HG02678 (cell line): ENCODE results near the gene C3orf38.
"Not testable (repeated sequence)": the region's sequence is repeated elsewhere in the genome, so short reads cannot be mapped to it uniquely, and the experiment has no call there.

Experiments
- ATAC-seq: cut with Tn5 transposase; IDR thresholded peaks from one replicate; pipeline ENCODE4 v1.9.1; 2021; ENCODE audit warnings: mild to moderate bottlenecking, moderate library complexity; ENCODE audit not compliant: unreplicated experiment

The C3orf38 gene

DNA sequence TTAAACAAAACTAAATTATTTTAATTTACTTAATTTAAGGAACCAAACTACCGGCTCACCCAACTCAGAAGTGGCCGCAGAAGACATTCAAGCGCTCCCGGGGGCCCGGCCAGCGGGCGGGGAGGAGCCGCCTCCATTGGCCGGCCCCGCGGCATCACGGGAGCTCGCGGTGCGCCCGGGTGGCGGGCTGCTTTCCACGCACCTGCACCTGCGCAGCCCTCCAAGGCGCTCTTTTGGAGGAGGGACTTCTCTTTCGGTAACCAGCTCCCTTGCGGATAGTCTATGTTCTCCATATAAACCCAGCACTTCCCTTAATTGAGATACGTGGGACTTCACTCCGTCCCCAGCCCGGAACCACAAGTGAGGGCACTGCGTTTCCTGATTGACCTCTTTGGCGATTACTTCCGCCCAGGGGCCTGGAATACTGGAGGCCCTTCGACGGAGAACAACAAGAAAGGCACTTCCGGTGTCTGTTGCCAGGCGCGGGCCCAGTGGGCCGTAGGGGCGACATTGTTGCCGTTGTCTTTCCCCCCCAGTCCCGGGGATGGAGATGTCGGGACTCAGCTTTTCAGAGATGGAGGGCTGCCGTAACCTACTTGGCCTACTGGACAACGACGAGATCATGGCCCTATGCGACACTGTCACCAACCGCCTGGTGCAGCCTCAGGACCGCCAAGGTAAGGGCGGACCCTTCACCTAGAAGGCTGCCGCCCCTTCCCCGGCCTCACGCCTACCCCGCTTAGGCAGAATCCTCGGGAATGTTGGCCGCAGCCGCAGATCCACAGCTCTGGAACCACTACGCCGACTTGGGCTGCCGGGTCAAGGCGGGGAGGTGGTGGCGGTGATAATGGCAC is at the start of gene C3orf38:
C3orf38 (plus strand) TSS at position 451 of the 854 bp plus-strand sequence; CDS start at position 545, 94 bp downstream.
- peak; percentile 82 for ATAC-seq

DNA sequence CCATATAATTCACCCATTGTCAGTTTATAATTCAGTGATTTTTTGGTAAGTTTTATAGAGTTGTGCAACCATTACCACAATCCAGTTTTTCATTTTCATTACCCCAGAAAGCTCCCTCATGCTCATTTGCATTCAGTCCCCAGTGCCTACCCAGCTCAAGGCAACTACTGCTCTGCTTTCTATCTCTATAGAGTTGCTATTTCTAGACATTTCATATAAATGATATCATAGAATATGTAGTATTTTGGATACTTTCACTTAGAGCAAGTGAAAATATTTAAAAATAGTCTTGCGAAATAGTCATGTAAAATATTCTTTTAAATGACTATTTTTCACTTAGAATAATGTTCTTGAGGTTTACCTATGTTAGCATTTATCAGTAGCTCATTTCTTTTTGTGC is 48.6 kb upstream of the C3orf38 start:
- ATAC-seq = peak; percentile 85

DNA sequence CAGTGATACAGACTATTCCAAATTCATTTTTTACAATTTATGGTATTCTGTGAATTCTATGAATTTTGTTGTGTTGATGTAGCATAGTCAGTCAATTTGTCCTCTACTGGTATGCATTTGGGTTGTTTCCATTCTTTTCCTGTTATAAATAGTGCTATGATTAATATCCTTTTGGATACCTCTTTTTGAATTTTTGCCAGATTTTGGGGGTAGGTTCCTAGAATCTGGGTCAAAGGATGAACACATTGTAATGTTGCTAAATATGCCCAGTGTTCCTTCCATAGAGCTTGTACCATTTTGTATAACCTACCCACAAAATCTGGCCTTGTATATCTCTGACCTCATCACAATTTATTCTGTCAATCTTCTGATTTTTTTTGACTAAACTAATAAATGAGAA is 44.4 kb upstream of the C3orf38 start:
- no peak for ATAC-seq

DNA sequence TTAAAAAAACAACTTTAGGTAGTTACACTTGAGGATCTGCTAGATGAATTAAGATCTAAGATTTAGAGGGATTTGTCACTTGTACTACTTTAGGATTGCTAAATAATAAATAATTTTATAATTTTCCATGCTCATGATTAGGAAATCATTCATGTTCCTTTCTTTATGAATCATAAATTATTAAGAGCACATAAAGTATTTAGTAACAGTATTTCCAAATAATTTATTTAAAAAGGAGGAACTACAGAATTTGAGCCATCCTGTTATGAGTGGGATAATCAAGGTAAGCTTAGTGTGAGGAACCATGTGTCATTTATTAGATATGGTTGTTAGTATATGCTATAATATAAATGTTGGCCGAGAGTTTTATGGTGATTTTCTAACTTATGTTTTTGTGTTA is 37.5 kb upstream of the C3orf38 start:
- no peak for ATAC-seq

DNA sequence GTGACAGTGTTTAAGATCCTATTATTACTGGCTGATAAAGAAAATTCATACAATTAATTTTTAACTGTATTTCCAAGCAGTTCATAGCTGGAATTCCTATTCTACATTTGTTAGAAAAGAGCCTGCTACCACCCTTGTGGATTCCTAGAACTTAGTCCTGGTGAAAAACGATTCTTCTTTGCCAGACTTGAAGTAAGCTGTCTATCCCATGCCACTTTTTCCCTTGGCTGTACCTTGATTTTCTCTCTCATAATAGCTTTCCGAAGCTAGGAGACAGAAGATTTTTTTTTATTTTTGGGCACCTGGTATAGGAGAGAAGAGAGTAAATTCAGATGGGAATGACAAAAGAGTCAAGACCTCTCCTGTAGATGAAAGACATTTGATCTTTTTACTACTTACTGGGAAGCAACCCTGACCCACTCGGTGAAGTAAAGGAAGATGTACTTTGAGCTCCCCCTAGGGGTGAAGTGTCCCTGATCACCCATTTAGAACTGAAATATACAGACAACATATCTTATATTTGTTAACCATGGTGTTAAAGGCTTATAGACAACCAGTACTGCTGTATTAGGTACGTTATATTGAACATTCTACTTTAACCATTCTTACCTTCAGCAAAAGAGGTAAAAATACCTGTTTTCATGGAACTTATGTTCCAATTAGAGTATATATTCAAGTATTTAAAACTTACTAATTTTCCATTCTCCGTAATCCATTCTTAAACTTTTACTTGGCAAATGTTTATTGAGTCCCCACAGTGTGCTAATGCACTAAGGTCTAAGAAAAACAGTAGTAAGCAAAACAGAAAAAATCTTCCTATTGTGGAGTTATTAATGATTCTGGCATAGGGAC is 36.2 kb upstream of the C3orf38 start:
- ATAC-seq = peak; percentile 89

DNA sequence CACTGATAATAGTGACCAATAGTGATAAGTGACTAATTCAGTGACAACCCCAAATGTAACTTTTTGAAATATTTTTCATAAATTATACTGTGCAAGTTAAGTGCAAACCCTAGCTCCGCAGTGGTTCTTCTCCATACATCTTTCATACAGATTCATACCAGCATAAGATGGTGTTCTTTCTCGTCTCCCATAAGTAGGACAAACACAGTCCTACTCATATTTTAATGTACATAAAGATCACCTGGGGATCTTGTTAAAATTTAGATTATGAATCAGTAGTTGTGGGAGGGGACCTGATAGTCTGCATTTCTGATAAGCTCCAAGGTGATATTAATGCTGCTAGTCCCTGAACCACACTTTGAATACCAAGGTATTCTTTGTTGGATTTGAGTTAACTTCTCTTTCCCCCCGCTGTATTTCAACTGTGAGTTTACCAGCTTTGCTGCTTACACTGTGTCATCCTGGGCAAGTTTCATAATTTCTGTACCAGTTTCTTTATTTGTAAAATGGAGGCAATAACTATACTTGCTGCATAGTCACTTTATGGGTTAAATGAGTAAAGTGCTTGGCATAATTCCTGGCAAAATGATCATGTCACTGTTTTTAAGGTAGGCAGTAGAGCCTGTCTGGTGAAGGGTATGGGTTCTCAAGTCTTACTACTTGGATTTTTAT is 34.7 kb upstream of the C3orf38 start:
- ATAC-seq = no peak

DNA sequence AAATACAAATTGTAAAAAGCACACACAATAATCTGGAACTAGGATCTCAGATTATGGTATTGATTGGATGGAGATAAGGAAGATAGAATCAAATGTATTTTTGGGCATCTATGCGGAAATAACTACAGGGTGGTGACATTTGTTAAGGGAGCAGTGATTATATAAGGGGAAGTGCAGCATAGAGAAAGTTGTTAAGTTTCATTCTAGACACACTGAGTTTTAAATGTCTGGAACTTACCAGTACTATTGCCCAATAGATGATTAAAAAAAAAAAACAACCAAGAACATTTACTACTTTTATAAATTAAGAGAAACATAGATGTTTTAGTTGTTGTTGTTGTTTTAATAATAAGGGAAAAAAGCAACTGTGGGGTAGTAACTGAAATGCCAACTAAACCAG is 32.1 kb upstream of the C3orf38 start:
- ATAC-seq = no peak

DNA sequence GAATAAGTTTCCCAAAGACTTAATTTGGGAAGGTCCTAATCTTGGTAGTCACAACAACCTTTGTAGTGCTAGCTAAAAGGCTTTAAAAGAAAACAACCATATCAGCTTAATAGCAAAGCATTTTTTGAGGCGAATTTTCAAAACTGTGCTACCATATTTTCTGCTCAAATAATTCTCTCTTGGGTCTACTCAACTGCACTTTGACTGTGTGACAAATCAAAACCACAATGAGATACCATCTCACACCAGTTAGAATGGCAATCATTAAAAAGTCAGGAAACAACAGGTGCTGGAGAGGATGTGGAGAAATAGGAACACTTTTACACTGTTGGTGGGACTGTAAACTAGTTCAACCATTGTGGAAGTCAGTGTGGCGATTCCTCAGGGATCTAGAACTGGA is 31.2 kb upstream of the C3orf38 start:
- not testable (repeated sequence) for ATAC-seq

DNA sequence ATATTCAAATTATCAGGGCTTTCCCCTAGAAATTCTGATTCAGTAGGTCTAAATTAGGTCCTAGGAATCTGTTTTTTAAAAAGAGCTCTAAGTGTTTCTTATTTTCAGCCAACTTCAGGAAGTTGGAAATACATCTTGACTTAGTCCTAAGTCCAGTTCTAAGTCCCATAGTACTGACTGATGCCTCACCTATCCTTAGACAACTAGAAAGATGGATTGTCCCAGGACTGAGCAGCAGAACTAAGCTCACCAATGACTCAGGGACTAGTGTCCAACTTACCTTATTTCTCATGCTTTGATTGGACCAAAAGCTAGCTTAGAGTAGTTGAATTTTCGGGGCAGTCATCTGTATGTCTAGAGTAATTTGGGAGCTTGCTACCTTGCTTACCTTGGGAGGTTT is 26.2 kb upstream of the C3orf38 start:
- ATAC-seq = no peak

DNA sequence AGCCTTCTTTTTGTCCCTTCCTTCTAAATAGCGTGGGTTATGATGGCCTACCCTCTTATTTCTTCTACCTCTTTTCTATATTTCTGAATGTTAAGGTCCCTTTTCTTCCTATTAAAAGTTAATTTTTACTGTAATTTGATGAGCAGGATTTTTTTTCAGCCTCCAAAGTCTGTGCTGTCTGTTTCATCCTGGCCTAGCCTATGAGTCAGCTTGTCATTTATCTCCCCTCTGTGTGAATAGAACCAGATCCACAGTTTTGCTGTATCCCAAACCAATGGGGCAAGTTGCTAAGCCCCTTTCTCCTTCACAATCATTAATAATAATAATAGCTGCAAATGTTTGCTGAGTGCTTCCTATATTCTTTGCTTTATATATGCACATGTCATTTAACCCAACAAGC is 18.1 kb upstream of the C3orf38 start:
- ATAC-seq = no peak

DNA sequence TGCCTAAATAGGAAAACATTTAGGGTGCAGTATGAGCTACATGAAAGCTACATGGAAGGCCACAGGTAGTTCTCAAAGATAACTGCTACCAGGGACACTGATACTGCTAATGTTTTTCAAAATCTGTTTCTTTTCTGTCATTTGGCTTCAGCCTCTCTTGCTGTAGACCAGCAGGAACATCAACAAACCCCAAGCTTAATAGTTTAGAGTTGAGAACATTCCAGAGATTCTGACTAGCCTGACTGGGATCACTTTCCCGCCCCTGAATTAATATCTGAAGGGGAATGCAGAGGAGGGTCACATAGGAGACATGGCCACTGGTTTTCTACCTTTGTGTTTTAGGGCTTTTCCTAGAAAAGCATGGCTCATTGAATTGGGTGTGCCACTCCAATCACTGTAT is 16.9 kb upstream of the C3orf38 start:
- no peak for ATAC-seq

DNA sequence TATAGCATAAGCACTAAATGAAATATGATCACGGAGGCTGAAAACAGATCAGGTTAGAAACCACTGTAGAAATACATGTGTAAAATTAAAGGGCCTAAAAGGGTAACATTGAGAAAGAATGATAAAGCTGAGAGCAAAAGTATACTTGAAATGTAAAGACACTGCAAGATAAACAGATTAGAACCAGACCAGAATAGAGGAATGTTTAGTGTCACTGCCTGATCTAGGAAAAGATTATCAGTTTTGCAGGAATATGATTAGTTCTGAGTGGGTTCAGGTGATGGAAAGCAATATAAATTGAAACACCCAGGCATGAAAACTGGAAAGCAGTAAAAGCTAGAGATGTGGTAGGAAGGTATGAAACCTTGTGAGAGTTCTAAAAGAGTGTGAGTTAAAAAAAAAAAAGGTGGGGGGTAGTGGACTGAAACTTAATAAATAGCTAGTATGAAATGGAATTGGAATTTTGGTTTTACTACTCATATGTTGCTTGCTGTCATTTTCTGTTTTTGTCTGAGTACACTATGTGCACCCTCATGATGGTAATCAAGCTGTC is 16.0 kb upstream of the C3orf38 start:
- no peak for ATAC-seq

DNA sequence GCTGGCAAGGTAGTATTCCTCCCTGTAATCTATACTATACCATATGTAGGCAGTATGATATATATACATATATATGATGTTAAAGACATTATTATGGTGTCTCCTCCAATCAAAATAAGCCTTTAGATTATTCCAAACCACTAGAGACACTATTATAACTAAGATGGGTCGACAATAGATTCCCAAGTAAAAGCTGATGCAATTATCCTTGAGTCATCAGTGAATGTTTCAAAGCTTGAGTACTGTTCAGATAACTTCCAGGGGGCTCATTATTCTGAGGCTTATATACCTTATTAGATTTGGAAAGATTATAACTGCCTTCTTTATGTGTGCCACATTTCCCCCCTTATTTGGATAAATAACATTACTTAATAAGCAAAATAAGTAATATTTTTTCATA is 11.9 kb upstream of the C3orf38 start:
- ATAC-seq = no peak

DNA sequence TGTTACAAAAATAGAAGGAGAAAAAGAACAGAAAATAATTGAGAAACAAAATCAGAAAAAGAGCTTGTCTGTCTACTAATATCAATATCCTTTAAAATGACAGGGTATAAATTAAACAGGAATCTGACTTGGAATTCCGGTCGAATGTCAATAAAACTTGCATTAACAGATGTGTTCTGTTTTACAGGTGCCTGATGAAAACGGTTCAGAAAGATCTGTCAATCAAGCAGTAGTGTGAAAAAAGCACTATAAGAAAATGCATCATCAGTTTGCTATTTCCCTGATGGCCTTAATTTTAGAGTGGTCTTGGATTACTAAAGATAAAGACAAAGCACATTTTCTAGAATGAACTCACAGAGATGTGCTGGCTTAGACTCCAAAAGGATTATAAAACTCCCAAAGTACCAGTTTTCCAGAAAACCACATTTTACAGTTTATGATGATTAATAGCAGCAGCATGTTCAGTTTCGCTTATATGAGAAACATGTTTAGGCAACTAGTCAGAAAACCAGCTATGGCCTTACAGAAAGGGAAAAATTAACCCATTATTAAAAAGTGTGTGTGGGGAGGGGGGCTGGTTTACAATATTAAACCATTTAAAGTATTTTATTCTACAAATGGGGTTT is 8.2 kb upstream of the C3orf38 start:
- ATAC-seq = peak; percentile 2

DNA sequence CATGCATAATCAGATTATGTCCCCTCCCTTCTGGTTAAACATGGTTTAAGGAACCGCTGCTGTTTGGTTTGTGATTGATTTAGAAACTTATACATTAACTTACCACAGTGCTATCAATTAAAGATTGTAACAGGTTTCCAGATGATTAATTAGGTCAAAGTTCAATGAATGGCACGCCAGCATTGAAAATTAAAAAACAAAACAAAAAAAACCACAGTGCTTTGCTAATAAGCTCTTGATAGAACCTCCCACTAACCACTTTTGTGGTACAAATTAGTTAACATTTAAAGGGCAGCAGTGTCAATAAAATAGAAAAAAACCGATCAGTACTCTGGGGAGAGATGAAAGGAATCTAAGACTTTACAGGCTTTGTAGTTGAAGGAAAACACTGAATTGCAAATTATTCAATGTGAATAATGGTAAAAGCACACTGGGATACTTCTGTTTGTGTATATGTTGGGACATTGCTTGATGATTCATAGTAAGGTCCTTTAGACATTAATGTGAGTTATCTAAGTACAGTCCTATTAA is 7.6 kb upstream of the C3orf38 start:
- peak; percentile 58 for ATAC-seq

DNA sequence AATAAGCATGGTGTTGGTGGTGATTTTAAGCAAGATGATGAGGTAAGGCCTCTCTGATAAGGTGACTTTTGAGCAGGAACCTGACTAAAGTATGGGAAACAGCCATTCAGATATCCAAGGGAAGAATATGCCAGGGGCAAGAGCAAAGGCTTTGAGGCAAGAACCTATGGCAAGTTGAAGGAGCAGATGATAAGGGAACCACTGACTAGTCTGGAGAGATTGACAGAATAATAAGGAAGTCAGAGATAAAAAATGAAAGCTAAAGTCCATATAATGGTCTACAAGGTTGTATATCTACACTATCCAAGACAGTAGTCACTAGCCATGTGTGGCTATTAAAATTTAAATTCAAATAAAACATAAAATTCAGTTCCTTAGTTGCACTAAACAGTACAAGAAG is 2.5 kb upstream of the C3orf38 start:
- ATAC-seq = no peak

DNA sequence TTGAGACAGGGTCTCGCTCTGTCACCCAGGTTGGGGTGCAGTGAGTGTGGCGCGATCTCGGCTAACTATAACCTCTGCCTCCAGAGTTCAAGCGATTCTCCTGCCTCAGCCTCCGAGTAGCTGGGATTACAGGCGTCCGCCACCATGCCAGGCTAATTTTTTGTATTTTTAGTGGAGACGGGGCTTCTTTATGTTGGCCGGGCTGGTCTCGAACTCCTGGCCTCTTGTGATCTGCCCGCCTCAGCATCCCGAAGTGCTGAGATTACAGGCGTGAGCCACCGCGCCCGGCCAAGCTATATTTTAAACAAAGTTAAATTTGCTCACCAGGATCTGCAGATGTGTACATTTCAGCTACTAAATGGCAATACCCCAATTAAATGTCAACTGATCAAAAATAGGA is 1.1 kb upstream of the C3orf38 start:
- ATAC-seq = no peak

DNA sequence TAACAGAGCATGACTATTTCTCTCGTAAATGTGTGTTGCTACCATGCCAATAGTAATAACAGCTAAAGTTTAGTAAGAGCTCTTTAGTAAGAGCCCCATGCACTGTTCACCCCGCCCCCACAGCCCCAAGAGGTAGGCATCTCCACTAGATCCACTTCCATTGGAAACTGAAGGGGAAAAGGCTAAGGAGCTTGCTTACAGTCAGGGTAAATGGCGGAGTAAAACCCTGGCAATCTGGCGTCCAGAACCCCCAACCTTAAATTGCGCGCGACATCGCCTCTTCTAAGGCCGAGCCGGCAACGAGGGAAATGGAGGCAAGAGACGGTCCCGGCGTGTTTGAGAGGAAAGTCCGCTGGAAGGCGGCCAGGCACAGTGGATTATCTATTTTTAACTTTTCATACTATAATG is 654 bp upstream of the C3orf38 start:
- peak; percentile 14 for ATAC-seq

DNA sequence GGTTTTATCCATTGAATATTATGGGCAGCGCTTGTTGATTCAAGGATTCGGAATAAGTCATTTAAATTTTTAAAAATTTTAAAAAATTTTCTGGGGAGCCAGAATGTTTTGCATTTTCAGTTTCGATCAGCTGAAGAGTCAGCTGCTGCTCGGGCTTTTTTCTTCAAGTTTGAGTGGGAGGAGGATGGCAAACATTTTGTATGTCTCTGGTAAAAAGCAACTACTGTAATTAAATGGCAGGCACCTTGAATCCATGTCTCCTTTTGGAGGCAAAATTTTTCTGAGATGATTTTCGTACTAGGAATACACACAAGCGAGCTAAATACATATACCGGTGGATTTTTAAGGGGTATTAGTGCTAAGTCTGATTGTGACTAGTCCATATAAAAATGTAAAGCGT is 612 bp downstream of the C3orf38 start:
- ATAC-seq = peak; percentile 30

DNA sequence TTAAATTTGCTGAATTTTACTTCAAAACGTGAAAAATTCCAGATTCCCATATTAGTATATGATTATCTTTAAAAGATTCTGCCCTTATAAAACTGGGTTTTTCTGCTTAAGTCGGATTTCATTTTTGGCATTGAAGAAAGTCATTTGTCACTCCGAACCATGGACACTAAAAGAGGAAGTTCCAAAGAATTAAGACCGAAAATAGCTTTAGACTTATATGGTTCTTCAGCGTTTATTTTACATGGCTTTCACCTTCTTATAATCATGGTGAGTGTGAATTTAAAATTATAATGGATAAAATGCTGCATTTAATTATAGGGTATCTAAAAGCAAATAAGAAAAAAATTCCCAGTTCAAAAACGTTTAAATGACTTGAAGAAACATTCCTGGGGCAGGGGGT is 1.0 kb downstream of the C3orf38 start:
- no peak for ATAC-seq
